OCI-M2 (cell line): ENCODE data around the gene PKN3.
"Not testable (repeated sequence)": the region's sequence is repeated elsewhere in the genome, so short reads cannot be mapped to it uniquely, and the experiment has no call there.

Experiments
- DNase-seq: peaks from one replicate; lab custom pipeline; 2025; ENCODE audit not compliant: unreplicated experiment; lab: John Stamatoyannopoulos, UW

PKN3 gene

GRCh38 chr9:128690684-128691034, 11.6 kb upstream of the PKN3 start:
- no peak for DNase-seq

- not testable (repeated sequence) for DNase-seq
Observed at GRCh38 chr9:128693738-128694137, 8.6 kb upstream of the PKN3 start.

GRCh38 chr9:128694344-128694743, 8.0 kb upstream of the PKN3 start:
- DNase-seq, result no peak

GRCh38 chr9:128696923-128697707, 5.2 kb upstream of the PKN3 start:
- DNase-seq, result no peak

- DNase-seq, result not testable (repeated sequence)
Observed at GRCh38 chr9:128699096-128699795, 3.1 kb upstream of the PKN3 start.

- DNase-seq, result no peak
Observed at GRCh38 chr9:128701227-128701854, 962 bp upstream of the PKN3 start.

GRCh38 chr9:128702949-128703615, 779 bp downstream of the PKN3 start:
- no peak for DNase-seq

- no peak for DNase-seq
Observed at GRCh38 chr9:128703616-128704355, 1.5 kb downstream of the PKN3 start.

GRCh38 chr9:128704356-128704670, 2.0 kb downstream of the PKN3 start:
- no peak for DNase-seq

GRCh38 chr9:128705051-128705965, 3.0 kb downstream of the PKN3 start:
- DNase-seq, result no peak

- DNase-seq, result no peak
Observed at GRCh38 chr9:128706045-128706444, 3.7 kb downstream of the PKN3 start.

- no peak for DNase-seq
Observed at GRCh38 chr9:128706671-128707381, 4.5 kb downstream of the PKN3 start.

- DNase-seq, result no peak
Observed at GRCh38 chr9:128707446-128707845, 5.1 kb downstream of the PKN3 start.

- no peak for DNase-seq
Observed at GRCh38 chr9:128712451-128713410, 10.4 kb downstream of the PKN3 start.

GRCh38 chr9:128713411-128713780, 11.1 kb downstream of the PKN3 start:
- DNase-seq, result no peak

- DNase-seq, result no peak
Observed at GRCh38 chr9:128713941-128714573, 11.8 kb downstream of the PKN3 start.

- no peak for DNase-seq
Observed at GRCh38 chr9:128714586-128715435, 12.5 kb downstream of the PKN3 start.
